Peyer's patch (tissue), 4 donors: ENCODE data around the gene DEAF1. TPM values are rescaled to one million over a fixed set of nuclear protein-coding genes. Genes with fewer than 3 reads are reported as not detected.

Experiments used
- DNase-seq, 3 donors: peaks; one replicate each; pipeline ENCODE4 v3.0.0-alpha.2; 2017 to 2019
- H3K27ac ChIP-seq, 4 donors: fragments of 200-600 bp; sonication (generic); one replicate each; pipeline ENCODE4 v1.5.1; 2016 to 2019
- H3K27me3 ChIP-seq, 2 donors: fragments of 200-600 bp; sonication (generic); one replicate each; pipeline ENCODE4 v1.5.1; 2019
- H3K36me3 ChIP-seq, 3 donors: fragments of 200-600 bp; sonication (generic); one replicate each; pipeline ENCODE4 v1.5.1; 2016 to 2019
- H3K4me1 ChIP-seq, 4 donors: fragments of 200-600 bp; sonication (generic); one replicate each; pipeline ENCODE4 v1.5.1; 2016 to 2019
- H3K4me3 ChIP-seq, 4 donors: fragments of 200-600 bp; sonication (generic); 1 replicate in 3 of 4; 2 replicates in 1 of 4; pipeline ENCODE4 v1.5.1; 2016 to 2019; ENCODE audit warnings: mild to moderate bottlenecking in 1 of 4
- H3K9me3 ChIP-seq, 4 donors: fragments of 200-600 bp; sonication (generic); one replicate each; pipeline ENCODE4 v1.5.1; 2016 to 2019; ENCODE audit warnings: mild to moderate bottlenecking in 1 of 4
- CTCF ChIP-seq, 6 experiments: fragments of 450-650 bp in 4 of 6; fragments of 200-600 bp in 2 of 6; sonication (generic) in 1 of 6; IDR thresholded peaks; one replicate each; pipeline ENCODE4 v1.5.1; 2017 to 2019; ENCODE audit warnings: antibody characterized with exemption in 6 of 6, mild to moderate bottlenecking in 3 of 6, moderate library complexity in 1 of 6
- POLR2A ChIP-seq, 2 donors: fragments of 450-650 bp; IDR thresholded peaks; one replicate each; pipeline ENCODE4 v1.5.1; 2017; ENCODE audit warnings: antibody characterized with exemption in 2 of 2, mild to moderate bottlenecking in 2 of 2, moderate library complexity in 2 of 2
- total RNA-seq, 4 donors: library from RNA; depleted of rRNA; stranded (reverse); fragments of >200 nt; gene quantifications; one replicate each; pipeline ENCODE4 v1.1.0, GENCODE V29; 2016

Gene DEAF1
- total RNA-seq, 4 donors from 2014 or later: 14.9 to 56.2 (median 47.0) TPM

GRCh38 chr11:703506-703905 is 8.5 kb upstream of the DEAF1 start:
- no peak for DNase-seq
- Histone ChIP-seq H3K36me3 (peaks cover 0 to 24% (median 0%) of the 10 kb centered on the region in 3 donors), H3K27me3 (no peaks in the 10 kb centered on the region), H3K4me3 (no peak overlapping the region), H3K27ac (peak overlapping the region; percentile 10 to 98 (median 74)), H3K9me3 (no peaks in the 10 kb centered on the region), H3K4me1 (peaks cover 0 to 63% (median 17%) of the 10 kb centered on the region in 4 donors)
- TF ChIP-seq CTCF (IDR thresholded peaks at IDR 0.05): no peak
- no peak for TF ChIP-seq POLR2A (IDR thresholded peaks at IDR 0.05)

DNA sequence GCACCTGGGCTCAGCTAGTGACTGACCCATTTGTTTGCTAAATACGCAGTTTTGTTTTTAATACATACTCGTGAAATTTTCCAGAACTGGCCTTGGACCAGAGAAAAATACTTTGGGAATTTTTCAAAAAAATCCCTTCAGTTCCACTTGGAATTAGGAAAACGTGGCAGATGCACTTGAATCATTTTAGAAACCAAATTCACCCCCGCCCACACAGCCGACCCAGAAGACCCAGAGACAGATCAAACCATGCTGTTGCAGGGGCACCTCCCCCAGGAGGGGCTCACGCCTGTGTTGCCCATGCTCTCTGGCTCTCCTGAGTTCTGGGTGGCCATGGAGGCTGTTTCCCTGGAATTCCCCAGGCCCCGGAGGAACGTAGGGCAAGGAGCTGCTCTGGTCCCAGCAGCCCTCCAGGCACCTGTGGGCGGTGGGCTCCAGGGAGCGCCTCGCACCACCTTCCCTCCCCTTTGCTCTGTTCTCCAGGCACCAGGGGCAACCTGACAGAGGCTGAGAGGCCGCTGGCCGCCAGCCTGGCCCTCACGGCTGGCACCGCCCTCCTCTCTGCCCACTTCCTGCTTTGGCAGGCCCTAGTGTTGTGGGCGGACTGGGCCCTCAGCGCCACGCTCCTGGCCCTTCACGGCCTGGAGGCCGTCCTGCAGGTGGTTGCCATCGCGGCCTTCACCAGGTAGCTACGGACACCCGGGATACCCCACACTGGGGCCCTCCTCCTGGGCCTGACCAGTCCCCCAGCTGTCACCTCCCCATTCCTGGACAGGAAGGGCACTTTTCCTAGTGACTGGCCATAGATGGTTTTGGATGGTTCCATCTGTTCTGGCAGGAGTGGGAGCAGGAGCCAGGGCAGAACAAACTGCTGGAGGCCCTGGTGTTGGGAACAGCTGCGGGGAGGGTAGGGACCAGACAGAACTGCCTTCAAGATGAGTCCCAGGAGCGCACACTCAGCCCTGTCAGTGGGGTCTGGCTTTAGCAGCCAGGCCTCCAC is 7.7 kb upstream of the DEAF1 start:
- peak in 2 of 3 donors; percentile 74 to 77 for DNase-seq
- Histone ChIP-seq H3K4me3 (no peak overlapping the region), H3K27me3 (no peaks in the 10 kb centered on the region), H3K27ac (peak overlapping the region; percentile 10 to 98 (median 74)), H3K36me3 (peaks cover 0 to 24% (median 0%) of the 10 kb centered on the region in 3 donors), H3K4me1 (peaks cover 0 to 57% (median 17%) of the 10 kb centered on the region in 4 donors), H3K9me3 (no peaks in the 10 kb centered on the region)
- TF ChIP-seq CTCF (IDR thresholded peaks at IDR 0.05) (no peak), POLR2A (IDR thresholded peaks at IDR 0.05) (no peak)

GRCh38 chr11:701741-702461 is 6.9 kb upstream of the DEAF1 start:
- Histone ChIP-seq H3K27me3 (no peaks in the 10 kb centered on the region), H3K27ac (peak overlapping the region in 1 of 4 donors; percentile 98), H3K4me3 (no peak overlapping the region), H3K4me1 (peaks cover 0 to 57% (median 18%) of the 10 kb centered on the region in 4 donors), H3K9me3 (no peaks in the 10 kb centered on the region), H3K36me3 (peaks cover 0 to 24% (median 0%) of the 10 kb centered on the region in 3 donors)
- TF ChIP-seq POLR2A (IDR thresholded peaks at IDR 0.05): no peak
- TF ChIP-seq CTCF (IDR thresholded peaks at IDR 0.05): no peak
- DNase-seq: no peak

DNA sequence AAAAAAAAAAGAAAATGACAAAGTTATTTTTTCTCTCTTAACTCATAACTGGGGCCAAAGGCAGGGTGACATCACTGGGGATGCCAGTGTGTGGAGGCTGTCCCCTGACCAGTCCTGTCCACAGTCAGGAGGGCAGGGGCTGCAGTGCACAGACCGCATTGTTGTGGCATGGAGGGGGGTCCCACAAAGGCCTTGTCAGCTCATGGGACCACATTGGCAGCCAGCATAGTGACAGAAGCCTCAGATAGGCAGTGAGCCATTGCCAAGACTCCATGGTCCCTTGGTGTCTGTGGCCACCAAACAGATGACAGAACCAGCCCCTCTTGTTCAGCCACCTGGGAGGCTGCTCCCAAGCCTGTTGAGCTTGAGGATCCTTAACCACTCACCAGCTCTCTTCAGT is 4.7 kb upstream of the DEAF1 start:
- Histone ChIP-seq H3K36me3 (peaks cover 0 to 24% (median 0%) of the 10 kb centered on the region in 3 donors), H3K4me1 (peaks cover 0 to 42% (median 16%) of the 10 kb centered on the region in 4 donors)
- no peak for DNase-seq

More for the DNA sequence above, 4.7 kb upstream of the DEAF1 start:
- H3K27me3 ChIP-seq: no peaks in the 10 kb centered on the region
- no peak for TF ChIP-seq POLR2A (IDR thresholded peaks at IDR 0.05)
- TF ChIP-seq CTCF (IDR thresholded peaks at IDR 0.05): no peak
- no peak overlapping the region for H3K4me3 ChIP-seq
- no peaks in the 10 kb centered on the region for H3K9me3 ChIP-seq
- H3K27ac ChIP-seq: no peak overlapping the region
